ENCODE data around the gene ANKS1B.

DNA sequence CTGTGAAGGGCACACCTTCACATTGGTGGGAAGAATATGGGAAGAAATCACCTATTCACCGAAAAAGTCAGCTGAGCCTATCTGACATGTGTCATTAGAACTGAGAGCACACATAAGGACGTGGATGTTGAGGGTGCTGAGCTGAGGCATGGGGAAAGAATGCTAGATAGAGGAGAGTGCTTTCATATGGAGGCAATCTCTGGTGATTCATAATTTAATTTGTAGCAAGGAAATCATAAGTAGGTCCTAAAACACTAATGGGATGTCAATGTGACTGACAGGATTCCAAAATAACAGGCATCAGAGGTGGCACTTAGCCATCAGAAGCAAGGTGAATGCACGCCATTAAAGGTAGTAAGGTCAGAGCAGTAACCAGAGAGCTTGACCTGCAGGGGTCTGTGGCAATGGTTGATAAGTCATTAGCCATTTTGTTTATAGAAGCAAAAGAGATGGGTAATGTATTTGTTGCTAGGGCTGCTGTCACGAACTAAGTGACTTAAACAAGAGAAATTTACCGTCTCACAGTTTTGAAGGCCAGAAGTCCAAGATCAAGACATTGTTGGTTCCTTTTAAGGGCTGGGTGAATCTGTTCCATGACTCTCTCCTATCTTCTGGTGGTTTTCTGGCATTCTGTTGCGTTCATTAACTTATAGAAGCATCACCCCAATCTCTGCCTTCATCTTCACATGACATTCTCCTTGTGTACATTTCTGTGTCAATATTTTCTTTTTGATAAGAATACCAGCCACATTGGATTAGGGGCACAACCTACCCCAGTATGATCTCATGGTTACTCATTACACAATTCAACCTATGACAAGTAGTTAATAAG, 69.3 kb downstream of the ANKS1B start:
- TF ChIP-seq, protein P1, sequence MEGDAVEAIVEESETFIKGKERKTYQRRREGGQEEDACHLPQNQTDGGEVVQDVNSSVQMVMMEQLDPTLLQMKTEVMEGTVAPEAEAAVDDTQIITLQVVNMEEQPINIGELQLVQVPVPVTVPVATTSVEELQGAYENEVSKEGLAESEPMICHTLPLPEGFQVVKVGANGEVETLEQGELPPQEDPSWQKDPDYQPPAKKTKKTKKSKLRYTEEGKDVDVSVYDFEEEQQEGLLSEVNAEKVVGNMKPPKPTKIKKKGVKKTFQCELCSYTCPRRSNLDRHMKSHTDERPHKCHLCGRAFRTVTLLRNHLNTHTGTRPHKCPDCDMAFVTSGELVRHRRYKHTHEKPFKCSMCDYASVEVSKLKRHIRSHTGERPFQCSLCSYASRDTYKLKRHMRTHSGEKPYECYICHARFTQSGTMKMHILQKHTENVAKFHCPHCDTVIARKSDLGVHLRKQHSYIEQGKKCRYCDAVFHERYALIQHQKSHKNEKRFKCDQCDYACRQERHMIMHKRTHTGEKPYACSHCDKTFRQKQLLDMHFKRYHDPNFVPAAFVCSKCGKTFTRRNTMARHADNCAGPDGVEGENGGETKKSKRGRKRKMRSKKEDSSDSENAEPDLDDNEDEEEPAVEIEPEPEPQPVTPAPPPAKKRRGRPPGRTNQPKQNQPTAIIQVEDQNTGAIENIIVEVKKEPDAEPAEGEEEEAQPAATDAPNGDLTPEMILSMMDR (IDR thresholded peaks at IDR 0.05): no peak
- no peak for TF ChIP-seq POLR2A (IDR thresholded peaks at IDR 0.05)

Data from Peyer's patch (tissue), 4 donors.